ENCODE data around the gene CDC14A. TPM values are rescaled to one million over a fixed set of nuclear protein-coding genes. Genes with fewer than 3 reads are reported as not detected.

CDC14A gene
- total and polyA plus RNA-seq, 2 experiments from 2014 or later, result 7.3 to 14.5 TPM

- Histone ChIP-seq H3K4me1 (ENCODE audit: insufficient read depth) (peaks cover 8% of the 10 kb centered on the region), H3K27me3 (no peaks in the 10 kb centered on the region), H2AFZ (no peak overlapping the region), H3K4me3 (no peak overlapping the region), H3K4me2 (no peak overlapping the region), H3K9me2 (replicated peaks; ENCODE audit: insufficient read depth) (no peaks in the 10 kb centered on the region), H3K27ac (no peak overlapping the region), H4K20me1 (ENCODE audit: insufficient read depth, poor library complexity, severe bottlenecking) (no peaks in the 10 kb centered on the region), H3K79me2 (no peaks in the 10 kb centered on the region), H3K9me3 (ENCODE audit: low read depth) (no peaks in the 10 kb centered on the region), H3K36me3 (replicated peaks; ENCODE audit: insufficient read depth, low read depth) (no peaks in the 10 kb centered on the region)
- TF ChIP-seq EZH2 (IDR thresholded peaks at IDR 0.05; ENCODE audit: borderline replicate concordance), result no peak
- TF ChIP-seq CTCF (IDR thresholded peaks at IDR 0.05; ENCODE audit: poor library complexity), result no peak
- no peak for TF ChIP-seq EZH2phosphoT487 (IDR thresholded peaks at IDR 0.05; ENCODE audit: low read depth, severe bottlenecking, unreplicated experiment)
- DNase-seq (ENCODE audit: low spot score), result no peak
- 79% methylated on average over 2 of the region's 2 CpGs for WGBS (ENCODE audit: low lambda C conversion rate, missing lambda C conversion rate)
Measured at GRCh38 chr1:100434831-100435230, 82.5 kb downstream of the CDC14A start.

GRCh38 chr1:100438375-100438774 lies 86.1 kb downstream of the CDC14A start:
- no peak overlapping the region for H3K4me2 ChIP-seq
- H3K9me3 ChIP-seq (ENCODE audit: low read depth), result no peaks in the 10 kb centered on the region
- no peaks in the 10 kb centered on the region for H3K79me2 ChIP-seq
- H3K9me2 ChIP-seq (replicated peaks; ENCODE audit: insufficient read depth), result no peaks in the 10 kb centered on the region
- H3K4me3 ChIP-seq, result no peak overlapping the region
- H3K27ac ChIP-seq, result peak overlapping the region; percentile 18
- no peaks in the 10 kb centered on the region for H4K20me1 ChIP-seq (ENCODE audit: insufficient read depth, poor library complexity, severe bottlenecking)
- H3K27me3 ChIP-seq, result no peaks in the 10 kb centered on the region
- TF ChIP-seq CTCF (IDR thresholded peaks at IDR 0.05; ENCODE audit: poor library complexity) (no peak), EZH2 (IDR thresholded peaks at IDR 0.05; ENCODE audit: borderline replicate concordance) (no peak), EZH2phosphoT487 (IDR thresholded peaks at IDR 0.05; ENCODE audit: low read depth, severe bottlenecking, unreplicated experiment) (no peak)
- peaks cover 8% of the 10 kb centered on the region for H3K4me1 ChIP-seq (ENCODE audit: insufficient read depth)
- H3K36me3 ChIP-seq (replicated peaks; ENCODE audit: insufficient read depth, low read depth), result no peaks in the 10 kb centered on the region
- H2AFZ ChIP-seq, result no peak overlapping the region
- WGBS (ENCODE audit: low lambda C conversion rate, missing lambda C conversion rate), result 87% methylated on average over 1 of the region's 1 CpG
- no peak for DNase-seq (ENCODE audit: low spot score)

- Histone ChIP-seq H3K79me2 (no peaks in the 10 kb centered on the region), H3K27ac (peak overlapping the region; percentile 18), H3K4me2 (no peak overlapping the region), H4K20me1 (ENCODE audit: insufficient read depth, poor library complexity, severe bottlenecking) (no peaks in the 10 kb centered on the region), H3K4me3 (no peak overlapping the region), H3K4me1 (ENCODE audit: insufficient read depth) (peaks cover 8% of the 10 kb centered on the region), H2AFZ (no peak overlapping the region), H3K9me2 (replicated peaks; ENCODE audit: insufficient read depth) (no peaks in the 10 kb centered on the region), H3K27me3 (no peaks in the 10 kb centered on the region), H3K36me3 (replicated peaks; ENCODE audit: insufficient read depth, low read depth) (no peaks in the 10 kb centered on the region), H3K9me3 (ENCODE audit: low read depth) (no peaks in the 10 kb centered on the region)
- TF ChIP-seq CTCF (IDR thresholded peaks at IDR 0.05; ENCODE audit: poor library complexity), result no peak
- no peak for TF ChIP-seq EZH2 (IDR thresholded peaks at IDR 0.05; ENCODE audit: borderline replicate concordance)
- 59% methylated on average over 3 of the region's 3 CpGs for WGBS (ENCODE audit: low lambda C conversion rate, missing lambda C conversion rate)
- DNase-seq (ENCODE audit: low spot score), result no peak
Measured at GRCh38 chr1:100438789-100439188, 86.5 kb downstream of the CDC14A start.

All from hepatocyte (in vitro differentiated cells).